ENCODE data around the gene MMP11. TPM values are rescaled to one million over a fixed set of nuclear protein-coding genes. Genes with fewer than 3 reads are reported as not detected.

The MMP11 gene
- total and polyA plus RNA-seq, 2 of the 13 experiments (the other 11 are each of a cell fraction or from before 2014, with no cell fraction given) = 8.9 to 28.6 TPM

GRCh38 chr22:23774114-23774921, 1.7 kb downstream of the MMP11 start (continued):
- TF ChIP-seq, protein P1, sequence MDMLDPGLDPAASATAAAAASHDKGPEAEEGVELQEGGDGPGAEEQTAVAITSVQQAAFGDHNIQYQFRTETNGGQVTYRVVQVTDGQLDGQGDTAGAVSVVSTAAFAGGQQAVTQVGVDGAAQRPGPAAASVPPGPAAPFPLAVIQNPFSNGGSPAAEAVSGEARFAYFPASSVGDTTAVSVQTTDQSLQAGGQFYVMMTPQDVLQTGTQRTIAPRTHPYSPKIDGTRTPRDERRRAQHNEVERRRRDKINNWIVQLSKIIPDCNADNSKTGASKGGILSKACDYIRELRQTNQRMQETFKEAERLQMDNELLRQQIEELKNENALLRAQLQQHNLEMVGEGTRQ (IDR thresholded peaks at IDR 0.05; ENCODE audit: low read depth, low read length) = no peak
- TF ChIP-seq, protein P1 (CRISPR knock-in tag; IDR thresholded peaks at IDR 0.05; ENCODE audit: borderline replicate concordance) = no peak
- TF ChIP-seq, protein P2, sequence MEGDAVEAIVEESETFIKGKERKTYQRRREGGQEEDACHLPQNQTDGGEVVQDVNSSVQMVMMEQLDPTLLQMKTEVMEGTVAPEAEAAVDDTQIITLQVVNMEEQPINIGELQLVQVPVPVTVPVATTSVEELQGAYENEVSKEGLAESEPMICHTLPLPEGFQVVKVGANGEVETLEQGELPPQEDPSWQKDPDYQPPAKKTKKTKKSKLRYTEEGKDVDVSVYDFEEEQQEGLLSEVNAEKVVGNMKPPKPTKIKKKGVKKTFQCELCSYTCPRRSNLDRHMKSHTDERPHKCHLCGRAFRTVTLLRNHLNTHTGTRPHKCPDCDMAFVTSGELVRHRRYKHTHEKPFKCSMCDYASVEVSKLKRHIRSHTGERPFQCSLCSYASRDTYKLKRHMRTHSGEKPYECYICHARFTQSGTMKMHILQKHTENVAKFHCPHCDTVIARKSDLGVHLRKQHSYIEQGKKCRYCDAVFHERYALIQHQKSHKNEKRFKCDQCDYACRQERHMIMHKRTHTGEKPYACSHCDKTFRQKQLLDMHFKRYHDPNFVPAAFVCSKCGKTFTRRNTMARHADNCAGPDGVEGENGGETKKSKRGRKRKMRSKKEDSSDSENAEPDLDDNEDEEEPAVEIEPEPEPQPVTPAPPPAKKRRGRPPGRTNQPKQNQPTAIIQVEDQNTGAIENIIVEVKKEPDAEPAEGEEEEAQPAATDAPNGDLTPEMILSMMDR (CRISPR knock-in tag; IDR thresholded peaks at IDR 0.05) = peak; percentile 22; the same call in 1 of the 2 replicates
- no peak for TF ChIP-seq ZNF451 (CRISPR knock-in tag; IDR thresholded peaks at IDR 0.05)
- TF ChIP-seq, protein P3, sequence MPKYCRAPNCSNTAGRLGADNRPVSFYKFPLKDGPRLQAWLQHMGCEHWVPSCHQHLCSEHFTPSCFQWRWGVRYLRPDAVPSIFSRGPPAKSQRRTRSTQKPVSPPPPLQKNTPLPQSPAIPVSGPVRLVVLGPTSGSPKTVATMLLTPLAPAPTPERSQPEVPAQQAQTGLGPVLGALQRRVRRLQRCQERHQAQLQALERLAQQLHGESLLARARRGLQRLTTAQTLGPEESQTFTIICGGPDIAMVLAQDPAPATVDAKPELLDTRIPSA (CRISPR knock-in tag; IDR thresholded peaks at IDR 0.05; ENCODE audit: borderline replicate concordance) = peak; percentile 74; the same call in 1 of the 2 replicates
- TF ChIP-seq ZNF768 (CRISPR knock-in tag; IDR thresholded peaks at IDR 0.05) = peak; percentile 95
- peak; percentile 70; the same call in 1 of the 2 replicates for TF ChIP-seq ZKSCAN8 (CRISPR knock-in tag; IDR thresholded peaks at IDR 0.05; ENCODE audit: borderline replicate concordance)
- TF ChIP-seq SMAD3 (CRISPR knock-in tag; IDR thresholded peaks at IDR 0.05) = no peak; the same call in 1 of the 2 replicates
- TF ChIP-seq, protein P4, sequence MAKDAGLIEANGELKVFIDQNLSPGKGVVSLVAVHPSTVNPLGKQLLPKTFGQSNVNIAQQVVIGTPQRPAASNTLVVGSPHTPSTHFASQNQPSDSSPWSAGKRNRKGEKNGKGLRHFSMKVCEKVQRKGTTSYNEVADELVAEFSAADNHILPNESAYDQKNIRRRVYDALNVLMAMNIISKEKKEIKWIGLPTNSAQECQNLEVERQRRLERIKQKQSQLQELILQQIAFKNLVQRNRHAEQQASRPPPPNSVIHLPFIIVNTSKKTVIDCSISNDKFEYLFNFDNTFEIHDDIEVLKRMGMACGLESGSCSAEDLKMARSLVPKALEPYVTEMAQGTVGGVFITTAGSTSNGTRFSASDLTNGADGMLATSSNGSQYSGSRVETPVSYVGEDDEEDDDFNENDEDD (CRISPR knock-in tag; IDR thresholded peaks at IDR 0.05; ENCODE audit: borderline replicate concordance) = no peak; the same call in 1 of the 2 replicates
- peak; percentile 93 for TF ChIP-seq PHF21A (CRISPR knock-in tag; IDR thresholded peaks at IDR 0.05)
- TF ChIP-seq KLF9 (CRISPR knock-in tag; IDR thresholded peaks at IDR 0.05; ENCODE audit: low read depth) = no peak
- peak; percentile 91 for TF ChIP-seq HDAC1 (CRISPR knock-in tag; IDR thresholded peaks at IDR 0.05)
- TF ChIP-seq, protein P5, sequence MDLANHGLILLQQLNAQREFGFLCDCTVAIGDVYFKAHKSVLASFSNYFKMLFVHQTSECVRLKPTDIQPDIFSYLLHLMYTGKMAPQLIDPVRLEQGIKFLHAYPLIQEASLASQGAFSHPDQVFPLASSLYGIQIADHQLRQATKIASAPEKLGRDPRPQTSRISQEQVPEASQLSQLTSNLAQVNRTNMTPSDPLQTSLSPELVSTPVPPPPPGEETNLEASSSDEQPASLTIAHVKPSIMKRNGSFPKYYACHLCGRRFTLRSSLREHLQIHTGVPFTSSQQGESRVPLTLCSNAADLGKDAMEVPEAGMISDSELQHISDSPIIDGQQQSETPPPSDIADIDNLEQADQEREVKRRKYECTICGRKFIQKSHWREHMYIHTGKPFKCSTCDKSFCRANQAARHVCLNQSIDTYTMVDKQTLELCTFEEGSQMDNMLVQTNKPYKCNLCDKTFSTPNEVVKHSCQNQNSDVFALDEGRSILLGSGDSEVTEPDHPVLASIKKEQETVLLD (CRISPR knock-in tag; IDR thresholded peaks at IDR 0.05; ENCODE audit: low read depth) = no peak
- TF ChIP-seq ZEB1 (IDR thresholded peaks at IDR 0.05; ENCODE audit: insufficient replicate concordance, low read depth) = peak; percentile 63
- TF ChIP-seq, protein P6, sequence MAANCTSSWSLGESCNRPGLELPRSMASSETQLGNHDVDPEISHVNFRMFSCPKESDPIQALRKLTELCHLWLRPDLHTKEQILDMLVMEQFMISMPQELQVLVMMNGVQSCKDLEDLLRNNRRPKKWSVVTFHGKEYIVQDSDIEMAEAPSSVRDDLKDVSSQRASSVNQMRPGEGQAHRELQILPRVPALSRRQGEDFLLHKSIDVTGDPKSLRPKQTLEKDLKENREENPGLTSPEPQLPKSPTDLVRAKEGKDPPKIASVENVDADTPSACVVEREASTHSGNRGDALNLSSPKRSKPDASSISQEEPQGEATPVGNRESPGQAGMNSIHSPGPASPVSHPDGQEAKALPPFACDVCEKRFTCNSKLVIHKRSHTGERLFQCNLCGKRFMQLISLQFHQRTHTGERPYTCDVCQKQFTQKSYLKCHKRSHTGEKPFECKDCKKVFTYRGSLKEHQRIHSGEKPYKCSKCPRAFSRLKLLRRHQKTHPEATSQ (CRISPR knock-in tag; IDR thresholded peaks at IDR 0.05; ENCODE audit: borderline replicate concordance) = no peak
- TF ChIP-seq CCDC6 (CRISPR knock-in tag; IDR thresholded peaks at IDR 0.05) = peak; percentile 59; the same call in 1 of the 2 replicates
- peak; percentile 37; the same call in 1 of the 2 replicates for TF ChIP-seq ZBTB25 (CRISPR knock-in tag; IDR thresholded peaks at IDR 0.05)
- TF ChIP-seq ZNF367 (CRISPR knock-in tag; IDR thresholded peaks at IDR 0.05; ENCODE audit: borderline replicate concordance) = no peak
